Liver (tissue), 9 donors: ENCODE measurements around the gene RPS6KB2. TPM values are rescaled to one million over a fixed set of nuclear protein-coding genes. Genes with fewer than 3 reads are reported as not detected.

Experiments
- DNase-seq: peaks from one replicate; pipeline ENCODE4 v3.0.0-alpha.2; 2017; ENCODE audit warnings: low spot score
- H3K27ac ChIP-seq, 2 donors: one replicate each; pipeline ENCODE4 v1.7.0; 2013; ENCODE audit warnings: inconsistent platforms in 2 of 2, low read length in 2 of 2, control low read depth in 1 of 2, low read depth in 1 of 2, mild to moderate bottlenecking in 1 of 2
- H3K27me3 ChIP-seq, 4 donors: one replicate each; pipeline versions ENCODE4 v1.6.1 to v1.7.0; 2013; ENCODE audit warnings: low read length in 3 of 4, inconsistent platforms in 1 of 4, mild to moderate bottlenecking in 1 of 4, moderate library complexity in 1 of 4; ENCODE audit not compliant: control insufficient read depth in 4 of 4, insufficient read depth in 4 of 4
- H3K36me3 ChIP-seq, 4 donors: one replicate each; pipeline versions ENCODE4 v1.6.1 to v1.7.0; 2013; ENCODE audit warnings: low read length in 3 of 4, mild to moderate bottlenecking in 3 of 4, low read depth in 1 of 4, moderate library complexity in 1 of 4; ENCODE audit not compliant: control insufficient read depth in 4 of 4, insufficient read depth in 3 of 4
- H3K4me1 ChIP-seq, 4 donors: one replicate each; pipeline versions ENCODE4 v1.6.1 to v1.7.0; 2013; ENCODE audit warnings: low read length in 3 of 4, mild to moderate bottlenecking in 3 of 4, moderate library complexity in 1 of 4; ENCODE audit not compliant: control insufficient read depth in 4 of 4, insufficient read depth in 4 of 4
- H3K4me3 ChIP-seq, 3 donors: one replicate each; pipeline versions ENCODE4 v1.6.1 to v1.7.0; 2013; ENCODE audit warnings: low read length in 3 of 3, control low read depth in 1 of 3, low read depth in 1 of 3, mild to moderate bottlenecking in 1 of 3
- H3K9ac ChIP-seq, 2 donors: one replicate each; pipeline ENCODE4 v1.7.0; 2013; ENCODE audit warnings: low read length in 2 of 2, mild to moderate bottlenecking in 2 of 2, moderate library complexity in 2 of 2, control low read depth in 1 of 2, low read depth in 1 of 2
- H3K9me3 ChIP-seq, 4 donors: one replicate each; pipeline versions ENCODE4 v1.6.1 to v1.7.0; 2013; ENCODE audit warnings: low read length in 3 of 4; ENCODE audit not compliant: control insufficient read depth in 4 of 4
- EGR1 ChIP-seq, 2 donors: IDR thresholded peaks; 2 replicates each; pipeline ENCODE4 v1.6.1; 2016 to 2018; ENCODE audit warnings: antibody characterized with exemption in 2 of 2, low read depth in 2 of 2
- FOXA1 ChIP-seq: IDR thresholded peaks from 2 replicates; pipeline ENCODE4 v1.6.1; 2016; ENCODE audit warnings: antibody characterized with exemption
- FOXA2 ChIP-seq: IDR thresholded peaks from 2 replicates; pipeline ENCODE4 v1.6.1; 2016; ENCODE audit warnings: antibody characterized with exemption
- GABPA ChIP-seq, 2 donors: IDR thresholded peaks in 1 of 2; conservative IDR thresholded peaks in 1 of 2; 2 replicates each; pipeline ENCODE4 v1.6.1; 2016; ENCODE audit warnings: antibody characterized with exemption in 2 of 2, mild to moderate bottlenecking in 1 of 2, moderate library complexity in 1 of 2
- HNF4A ChIP-seq, 2 donors: conservative IDR thresholded peaks; 2 replicates each; pipeline ENCODE4 v1.6.1; 2016; ENCODE audit warnings: antibody characterized with exemption in 2 of 2, mild to moderate bottlenecking in 2 of 2
- HNF4G ChIP-seq: IDR thresholded peaks from 2 replicates; pipeline ENCODE4 v1.6.1; 2016; ENCODE audit warnings: antibody characterized with exemption
- JUND ChIP-seq, 2 donors: IDR thresholded peaks; 2 replicates each; pipeline ENCODE4 v1.6.1; 2016; ENCODE audit warnings: antibody characterized with exemption in 2 of 2
- NR2F2 ChIP-seq: IDR thresholded peaks from 2 replicates; pipeline ENCODE4 v1.6.1; 2016; ENCODE audit warnings: antibody characterized with exemption
- RAD21 ChIP-seq, 2 donors: IDR thresholded peaks; 2 replicates each; pipeline ENCODE4 v1.6.1; 2016; ENCODE audit warnings: antibody characterized with exemption in 2 of 2, mild to moderate bottlenecking in 2 of 2
- RXRA ChIP-seq, 2 donors: IDR thresholded peaks; 2 replicates each; pipeline ENCODE4 v1.6.1; 2017 to 2018; ENCODE audit warnings: antibody characterized with exemption in 2 of 2, mild to moderate bottlenecking in 1 of 2
- SP1 ChIP-seq: IDR thresholded peaks from 2 replicates; pipeline ENCODE4 v1.6.1; 2018; ENCODE audit warnings: antibody characterized with exemption, mild to moderate bottlenecking
- TAF1 ChIP-seq: conservative IDR thresholded peaks from 2 replicates; pipeline ENCODE4 v1.6.1; 2016; ENCODE audit warnings: antibody characterized with exemption, mild to moderate bottlenecking
- YY1 ChIP-seq: IDR thresholded peaks from 2 replicates; pipeline ENCODE4 v1.6.1; 2016; ENCODE audit warnings: antibody characterized with exemption, mild to moderate bottlenecking
- WGBS: extraction: QIAGEN DNeasy Blood & Tissue Kit; methylation state at CpG from one replicate; pipeline ENCODE4 v1.1.7; 2013; 5-methylcytosine and 5-hydroxymethylcytosine counted together
- polyA plus RNA-seq, 2 donors: library from polyadenylated mRNA; stranded (reverse) in 1 of 2; unstranded in 1 of 2; fragments of 200-250 nt in 1 of 2; fragments of >200 nt in 1 of 2; fragmentation: Nextera tagmentation in 1 of 2; extraction: Ambion mirVana in 1 of 2; gene quantifications; one replicate each; pipeline versions ENCODE4 v1.2.1 to v1.2.3, GENCODE V29; 2013 to 2015
- total RNA-seq, 2 donors: library from RNA; depleted of rRNA; stranded (reverse); fragments of >200 nt; gene quantifications; one replicate each; pipeline ENCODE4 v1.2.3, GENCODE V29; 2014
- TF ChIP-seq, protein P1 (sequence below): IDR thresholded peaks from 2 replicates; pipeline ENCODE4 v1.6.1; 2016; ENCODE audit warnings: antibody characterized with exemption
- TF ChIP-seq, protein P2 (sequence below): IDR thresholded peaks from 2 replicates; pipeline ENCODE4 v1.6.1; 2016; ENCODE audit warnings: antibody characterized with exemption
- TF ChIP-seq, protein P3 (sequence below): IDR thresholded peaks from 2 replicates; pipeline ENCODE4 v1.6.1; 2016; ENCODE audit warnings: antibody characterized with exemption
- TF ChIP-seq, protein P4 (sequence below): fragments of 150-350 bp; IDR thresholded peaks from 2 replicates; pipeline ENCODE4 v1.5.1; 2017; ENCODE audit warnings: improper control_type of control experiment, low read depth, low read length; ENCODE audit not compliant: missing input control
- TF ChIP-seq, protein P5 (sequence below): IDR thresholded peaks from 2 replicates; pipeline ENCODE4 v1.6.1; 2016; ENCODE audit warnings: antibody characterized with exemption, mild to moderate bottlenecking
- donor health status: healthy.
- donor health status: healthy.
- donor health status: healthy.
- donor health status: healthy.
- donor health status: healthy.

Gene RPS6KB2
- total and polyA plus RNA-seq, 4 donors = 31.5 to 49.6 (median 37.7) TPM

DNA sequence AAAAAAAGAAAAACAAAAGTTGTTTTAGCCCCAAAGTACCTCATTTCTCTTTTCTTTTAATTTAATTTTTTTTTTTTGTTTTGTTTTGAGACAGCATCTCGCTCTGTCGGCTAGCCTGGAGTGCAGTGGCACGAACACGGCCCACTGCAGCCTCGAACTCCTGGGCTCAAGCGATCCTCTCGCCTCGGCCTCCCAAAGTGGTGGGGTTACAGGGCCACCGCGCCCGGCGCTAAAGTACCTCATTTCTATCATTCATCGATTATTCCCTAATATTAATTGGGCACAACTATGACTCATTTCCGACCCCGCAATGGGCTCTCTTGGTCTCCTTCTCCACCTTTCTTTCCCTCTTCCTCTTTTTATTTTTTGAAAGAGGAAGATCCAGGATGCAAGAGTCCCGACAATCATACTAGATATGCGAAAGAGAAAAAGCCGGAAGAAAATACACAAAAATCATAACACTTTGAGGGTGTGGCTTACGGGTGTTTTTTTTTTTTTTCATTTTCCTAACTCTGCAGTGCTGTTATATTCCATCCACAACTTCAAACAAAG lies 54.1 kb downstream of the RPS6KB2 start:
- TF ChIP-seq NR2F2 (no peak), SP1 (no peak), JUND (IDR thresholded peaks at IDR 0.05) (no peak), YY1 (peak; percentile 4), HNF4G (no peak), FOXA1 (no peak)
- TF ChIP-seq, protein P1, sequence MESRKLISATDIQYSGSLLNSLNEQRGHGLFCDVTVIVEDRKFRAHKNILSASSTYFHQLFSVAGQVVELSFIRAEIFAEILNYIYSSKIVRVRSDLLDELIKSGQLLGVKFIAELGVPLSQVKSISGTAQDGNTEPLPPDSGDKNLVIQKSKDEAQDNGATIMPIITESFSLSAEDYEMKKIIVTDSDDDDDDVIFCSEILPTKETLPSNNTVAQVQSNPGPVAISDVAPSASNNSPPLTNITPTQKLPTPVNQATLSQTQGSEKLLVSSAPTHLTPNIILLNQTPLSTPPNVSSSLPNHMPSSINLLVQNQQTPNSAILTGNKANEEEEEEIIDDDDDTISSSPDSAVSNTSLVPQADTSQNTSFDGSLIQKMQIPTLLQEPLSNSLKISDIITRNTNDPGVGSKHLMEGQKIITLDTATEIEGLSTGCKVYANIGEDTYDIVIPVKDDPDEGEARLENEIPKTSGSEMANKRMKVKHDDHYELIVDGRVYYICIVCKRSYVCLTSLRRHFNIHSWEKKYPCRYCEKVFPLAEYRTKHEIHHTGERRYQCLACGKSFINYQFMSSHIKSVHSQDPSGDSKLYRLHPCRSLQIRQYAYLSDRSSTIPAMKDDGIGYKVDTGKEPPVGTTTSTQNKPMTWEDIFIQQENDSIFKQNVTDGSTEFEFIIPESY = no peak
- WGBS = 50% methylated on average over 19 of the region's 19 CpGs
- Histone ChIP-seq H3K27me3 (no peaks in the 10 kb centered on the region), H3K4me1 (peaks cover 10 to 25% (median 15%) of the 10 kb centered on the region in 4 donors), H3K9me3 (no peaks in the 10 kb centered on the region), H3K36me3 (peaks cover 0 to 2% (median 0%) of the 10 kb centered on the region in 4 donors), H3K9ac (peak overlapping the region; percentile 68 to 79), H3K4me3 (peak overlapping the region; percentile 53 to 65 (median 61)), H3K27ac (peak overlapping the region; percentile 62 to 74)
- no peak for DNase-seq

- H3K4me1 ChIP-seq = peaks cover 10 to 25% (median 15%) of the 10 kb centered on the region in 4 donors
- H3K9me3 ChIP-seq = no peaks in the 10 kb centered on the region
- peaks cover 2 to 5% (median 3%) of the 10 kb centered on the region in 4 donors for H3K36me3 ChIP-seq
- H3K27me3 ChIP-seq = no peaks in the 10 kb centered on the region
- peak; percentile 98 for DNase-seq
- 11% methylated on average over 60 of the region's 60 CpGs for WGBS
- peak within 1 kb of the TSS; percentile 68 to 79 for H3K9ac ChIP-seq
- TF ChIP-seq GABPA (IDR thresholded peaks at IDR 0.05 in 1 of 2, conservative IDR thresholded peaks at IDR 0.05 in 1 of 2) (peak in 1 of 2 donors; percentile 86), FOXA1 (no peak), EGR1 (IDR thresholded peaks at IDR 0.05; ENCODE audit: low read depth in 2 of 2) (no peak), YY1 (peak; percentile 100), FOXA2 (no peak), RXRA (IDR thresholded peaks at IDR 0.05) (peak; percentile 10 to 13), SP1 (peak; percentile 67), JUND (IDR thresholded peaks at IDR 0.05) (no peak), HNF4A (conservative IDR thresholded peaks at IDR 0.05) (peak in 1 of 2 donors; percentile 34), HNF4G (peak; percentile 72), TAF1 (no peak), NR2F2 (no peak), RAD21 (IDR thresholded peaks at IDR 0.05) (peak in 1 of 2 donors; percentile 47)
- TF ChIP-seq, protein P1 = peak; percentile 74
- TF ChIP-seq, protein P2, sequence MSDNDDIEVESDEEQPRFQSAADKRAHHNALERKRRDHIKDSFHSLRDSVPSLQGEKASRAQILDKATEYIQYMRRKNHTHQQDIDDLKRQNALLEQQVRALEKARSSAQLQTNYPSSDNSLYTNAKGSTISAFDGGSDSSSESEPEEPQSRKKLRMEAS = peak; percentile 100
- TF ChIP-seq, protein P3, sequence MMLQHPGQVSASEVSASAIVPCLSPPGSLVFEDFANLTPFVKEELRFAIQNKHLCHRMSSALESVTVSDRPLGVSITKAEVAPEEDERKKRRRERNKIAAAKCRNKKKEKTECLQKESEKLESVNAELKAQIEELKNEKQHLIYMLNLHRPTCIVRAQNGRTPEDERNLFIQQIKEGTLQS = no peak
- TF ChIP-seq, protein P4, sequence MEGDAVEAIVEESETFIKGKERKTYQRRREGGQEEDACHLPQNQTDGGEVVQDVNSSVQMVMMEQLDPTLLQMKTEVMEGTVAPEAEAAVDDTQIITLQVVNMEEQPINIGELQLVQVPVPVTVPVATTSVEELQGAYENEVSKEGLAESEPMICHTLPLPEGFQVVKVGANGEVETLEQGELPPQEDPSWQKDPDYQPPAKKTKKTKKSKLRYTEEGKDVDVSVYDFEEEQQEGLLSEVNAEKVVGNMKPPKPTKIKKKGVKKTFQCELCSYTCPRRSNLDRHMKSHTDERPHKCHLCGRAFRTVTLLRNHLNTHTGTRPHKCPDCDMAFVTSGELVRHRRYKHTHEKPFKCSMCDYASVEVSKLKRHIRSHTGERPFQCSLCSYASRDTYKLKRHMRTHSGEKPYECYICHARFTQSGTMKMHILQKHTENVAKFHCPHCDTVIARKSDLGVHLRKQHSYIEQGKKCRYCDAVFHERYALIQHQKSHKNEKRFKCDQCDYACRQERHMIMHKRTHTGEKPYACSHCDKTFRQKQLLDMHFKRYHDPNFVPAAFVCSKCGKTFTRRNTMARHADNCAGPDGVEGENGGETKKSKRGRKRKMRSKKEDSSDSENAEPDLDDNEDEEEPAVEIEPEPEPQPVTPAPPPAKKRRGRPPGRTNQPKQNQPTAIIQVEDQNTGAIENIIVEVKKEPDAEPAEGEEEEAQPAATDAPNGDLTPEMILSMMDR = peak; percentile 18
- TF ChIP-seq, protein P5, sequence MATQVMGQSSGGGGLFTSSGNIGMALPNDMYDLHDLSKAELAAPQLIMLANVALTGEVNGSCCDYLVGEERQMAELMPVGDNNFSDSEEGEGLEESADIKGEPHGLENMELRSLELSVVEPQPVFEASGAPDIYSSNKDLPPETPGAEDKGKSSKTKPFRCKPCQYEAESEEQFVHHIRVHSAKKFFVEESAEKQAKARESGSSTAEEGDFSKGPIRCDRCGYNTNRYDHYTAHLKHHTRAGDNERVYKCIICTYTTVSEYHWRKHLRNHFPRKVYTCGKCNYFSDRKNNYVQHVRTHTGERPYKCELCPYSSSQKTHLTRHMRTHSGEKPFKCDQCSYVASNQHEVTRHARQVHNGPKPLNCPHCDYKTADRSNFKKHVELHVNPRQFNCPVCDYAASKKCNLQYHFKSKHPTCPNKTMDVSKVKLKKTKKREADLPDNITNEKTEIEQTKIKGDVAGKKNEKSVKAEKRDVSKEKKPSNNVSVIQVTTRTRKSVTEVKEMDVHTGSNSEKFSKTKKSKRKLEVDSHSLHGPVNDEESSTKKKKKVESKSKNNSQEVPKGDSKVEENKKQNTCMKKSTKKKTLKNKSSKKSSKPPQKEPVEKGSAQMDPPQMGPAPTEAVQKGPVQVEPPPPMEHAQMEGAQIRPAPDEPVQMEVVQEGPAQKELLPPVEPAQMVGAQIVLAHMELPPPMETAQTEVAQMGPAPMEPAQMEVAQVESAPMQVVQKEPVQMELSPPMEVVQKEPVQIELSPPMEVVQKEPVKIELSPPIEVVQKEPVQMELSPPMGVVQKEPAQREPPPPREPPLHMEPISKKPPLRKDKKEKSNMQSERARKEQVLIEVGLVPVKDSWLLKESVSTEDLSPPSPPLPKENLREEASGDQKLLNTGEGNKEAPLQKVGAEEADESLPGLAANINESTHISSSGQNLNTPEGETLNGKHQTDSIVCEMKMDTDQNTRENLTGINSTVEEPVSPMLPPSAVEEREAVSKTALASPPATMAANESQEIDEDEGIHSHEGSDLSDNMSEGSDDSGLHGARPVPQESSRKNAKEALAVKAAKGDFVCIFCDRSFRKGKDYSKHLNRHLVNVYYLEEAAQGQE = peak; percentile 62
- peak within 1 kb of the TSS; percentile 53 to 65 (median 61) for H3K4me3 ChIP-seq
- peak within 1 kb of the TSS; percentile 62 to 74 for H3K27ac ChIP-seq
These were observed 54.8 kb downstream of the RPS6KB2 start, which contains the start of gene AIP for GRCh38 chr11:67482827-67483798. AIP (plus strand) TSS chr11:67483026; CDS start chr11:67483159, 133 bp downstream.
